GM19099 (cell line): Measurements from ENCODE around the gene ASB2.

Experiments used
- POLR2A ChIP-seq: IDR thresholded peaks from 3 replicates; pipeline ENCODE4 v1.6.1; 2011; ENCODE audit warnings: low read depth; ENCODE audit not compliant: insufficient read length; ENCODE audit errors: extremely low read depth

Gene ASB2

GRCh38 chr14:93976477-93977057 lies at the start of gene ASB2:
TSS of gene ASB2 (minus strand) at chr14:93976570. CDS start at chr14:93964539, 12,031 bp downstream.
- no peak for TF ChIP-seq POLR2A

- no peak for TF ChIP-seq POLR2A
Observed at GRCh38 chr14:94025720-94026119, 49.4 kb upstream of the ASB2 start.

- no peak for TF ChIP-seq POLR2A
Observed at GRCh38 chr14:94024549-94024948, 48.2 kb upstream of the ASB2 start.

GRCh38 chr14:94022532-94023411 lies 46.4 kb upstream of the ASB2 start:
- no peak for TF ChIP-seq POLR2A

GRCh38 chr14:94021416-94022157 lies 45.2 kb upstream of the ASB2 start:
- TF ChIP-seq POLR2A = no peak

- TF ChIP-seq POLR2A = no peak
Observed at GRCh38 chr14:94021001-94021400, 44.6 kb upstream of the ASB2 start.

GRCh38 chr14:94020267-94020666 lies 43.9 kb upstream of the ASB2 start:
- TF ChIP-seq POLR2A = no peak

- TF ChIP-seq POLR2A = no peak
Observed at GRCh38 chr14:94019329-94019728, 43.0 kb upstream of the ASB2 start.

GRCh38 chr14:94018308-94018707 lies 41.9 kb upstream of the ASB2 start:
- TF ChIP-seq POLR2A = no peak

GRCh38 chr14:94016446-94016976 lies 40.1 kb upstream of the ASB2 start:
- no peak for TF ChIP-seq POLR2A

GRCh38 chr14:94015223-94015622 lies 38.9 kb upstream of the ASB2 start:
- no peak for TF ChIP-seq POLR2A

GRCh38 chr14:94014382-94014781 lies 38.0 kb upstream of the ASB2 start:
- TF ChIP-seq POLR2A = no peak

- TF ChIP-seq POLR2A = no peak
Observed at GRCh38 chr14:94011795-94012194, 35.4 kb upstream of the ASB2 start.

GRCh38 chr14:94010625-94011024 lies 34.3 kb upstream of the ASB2 start:
- no peak for TF ChIP-seq POLR2A

GRCh38 chr14:94009767-94010166 lies 33.4 kb upstream of the ASB2 start:
- TF ChIP-seq POLR2A = no peak
